Gastrocnemius medialis (tissue), 4 donors: ENCODE measurements around the gene SLC7A6.

Experiments
- CTCF ChIP-seq, 5 experiments: fragments of 450-650 bp in 3 of 5; fragments of 200-600 bp in 2 of 5; sonication (generic) in 2 of 5; IDR thresholded peaks in 4 of 5; conservative IDR thresholded peaks in 1 of 5; 1 replicate in 4 of 5; 2 replicates in 1 of 5; pipeline ENCODE4 v1.5.1; 2016 to 2019; ENCODE audit warnings: antibody characterized with exemption in 5 of 5, mild to moderate bottlenecking in 3 of 5, moderate library complexity in 3 of 5
- POLR2A ChIP-seq, 2 donors: fragments of 450-650 bp; IDR thresholded peaks; one replicate each; pipeline ENCODE4 v1.6.1; 2017; ENCODE audit warnings: antibody characterized with exemption in 2 of 2, mild to moderate bottlenecking in 2 of 2, moderate library complexity in 2 of 2

- no peak for TF ChIP-seq CTCF (IDR thresholded peaks at IDR 0.05 in 4 of 5, conservative IDR thresholded peaks at IDR 0.05 in 1 of 5)
- TF ChIP-seq POLR2A (IDR thresholded peaks at IDR 0.05) = peak; percentile 55 to 70
Observed at GRCh38 chr16:68246666-68247065, 17.7 kb upstream of the SLC7A6 start.
